COLO668 (cell line): ENCODE measurements around the gene GSE1.

ENCODE experiments used
- DNase-seq: peaks from one replicate; lab custom pipeline; 2025; ENCODE audit not compliant: unreplicated experiment; lab: John Stamatoyannopoulos, UW

GSE1 gene

GRCh38 chr16:85674828-85675227, 61.7 kb downstream of the GSE1 start:
- DNase-seq = no peak

GRCh38 chr16:85675251-85675874, 62.2 kb downstream of the GSE1 start:
- no peak for DNase-seq

- DNase-seq = no peak
Measured at GRCh38 chr16:85676466-85676865, 63.3 kb downstream of the GSE1 start.

GRCh38 chr16:85677383-85677967, 64.4 kb downstream of the GSE1 start:
- DNase-seq = no peak

- no peak for DNase-seq
Measured at GRCh38 chr16:85678016-85678415, 64.9 kb downstream of the GSE1 start.

- DNase-seq = no peak
Measured at GRCh38 chr16:85678821-85679220, 65.7 kb downstream of the GSE1 start.

- no peak for DNase-seq
Measured at GRCh38 chr16:85679870-85680269, 66.7 kb downstream of the GSE1 start.

GRCh38 chr16:85680352-85680944, 67.3 kb downstream of the GSE1 start:
- no peak for DNase-seq

GRCh38 chr16:85681255-85681654, 68.1 kb downstream of the GSE1 start:
- peak; percentile 78 for DNase-seq

GRCh38 chr16:85682516-85682915, 69.4 kb downstream of the GSE1 start:
- peak; percentile 48 for DNase-seq

- DNase-seq = peak; percentile 22
Measured at GRCh38 chr16:85683363-85683762, 70.2 kb downstream of the GSE1 start.

GRCh38 chr16:85685251-85685650, 72.1 kb downstream of the GSE1 start:
- DNase-seq = no peak

GRCh38 chr16:85686912-85687591, 73.9 kb downstream of the GSE1 start:
- peak; percentile 63 for DNase-seq

GRCh38 chr16:85687651-85688471, 74.7 kb downstream of the GSE1 start:
- peak; percentile 49 for DNase-seq

GRCh38 chr16:85688586-85689284, 75.6 kb downstream of the GSE1 start, which contains the start of gene GINS2:
Gene GINS2, minus strand, starts transcription at chr16:85688954. Its CDS starts 56 bp downstream, at chr16:85688898.
- DNase-seq = peak; percentile 96

- peak; percentile 93 for DNase-seq
Measured at GRCh38 chr16:85689285-85689949, 76.3 kb downstream of the GSE1 start.

- DNase-seq = peak; percentile 57
Measured at GRCh38 chr16:85689950-85690320, 76.8 kb downstream of the GSE1 start.

GRCh38 chr16:85690469-85691064, 77.4 kb downstream of the GSE1 start:
- peak; percentile 64 for DNase-seq
